Vagina (tissue), 2 donors: Measurements from ENCODE around the gene FAM120B. TPM values are rescaled to one million over a fixed set of nuclear protein-coding genes. Genes with fewer than 3 reads are reported as not detected.

Experiments used
- DNase-seq, 2 donors: peaks; one replicate each; pipeline ENCODE4 v3.0.0-alpha.2; 2017; ENCODE audit errors: extremely low spot score in 2 of 2
- H3K27ac ChIP-seq: fragments of 200-600 bp; sonication (generic); one replicate; pipeline ENCODE4 v1.5.1; 2019
- H3K27me3 ChIP-seq: fragments of 200-600 bp; sonication (generic); one replicate; pipeline ENCODE4 v1.5.1; 2019
- H3K36me3 ChIP-seq, 2 donors: fragments of 200-600 bp; sonication (generic); one replicate each; pipeline ENCODE4 v1.5.1; 2017 to 2019
- H3K4me1 ChIP-seq: fragments of 200-600 bp; sonication (generic); one replicate; pipeline ENCODE4 v1.5.1; 2019
- H3K4me3 ChIP-seq, 2 donors: fragments of 200-600 bp; sonication (generic); 1 replicate in 1 of 2; 2 replicates in 1 of 2; pipeline ENCODE4 v1.5.1; 2016 to 2019
- H3K9me3 ChIP-seq: fragments of 200-600 bp; sonication (generic); one replicate; pipeline ENCODE4 v1.5.1; 2019
- POLR2A ChIP-seq, 2 donors: fragments of 450-650 bp; IDR thresholded peaks; one replicate each; pipeline ENCODE4 v1.6.1; 2017; ENCODE audit warnings: antibody characterized with exemption in 2 of 2, mild to moderate bottlenecking in 2 of 2, moderate library complexity in 2 of 2
- POLR2AphosphoS5 ChIP-seq, 2 donors: sonication (generic); formaldehyde crosslinking; IDR thresholded peaks; one replicate each; pipeline ENCODE4 v1.9.0; 2017; ENCODE audit warnings: antibody characterized with exemption in 2 of 2, mild to moderate bottlenecking in 2 of 2, low read depth in 1 of 2; ENCODE audit not compliant: insufficient read depth in 1 of 2
- intact Hi-C: fragments of 100-400 bp; cut with DNase I; formaldehyde crosslinking; loops from one replicate; pipeline ENCODE4 v1.15.1; 2023
- total RNA-seq: library from RNA; depleted of rRNA; stranded (reverse); fragments of >200 nt; gene quantifications from one replicate; pipeline ENCODE4 v1.2.3, GENCODE V29; 2016
- TF ChIP-seq, protein P1 (sequence below), 3 experiments: fragments of 450-650 bp in 2 of 3; fragments of 200-600 bp in 1 of 3; sonication (generic) in 1 of 3; IDR thresholded peaks; one replicate each; pipeline ENCODE4 v1.5.1; 2017 to 2019; ENCODE audit warnings: antibody characterized with exemption in 3 of 3, mild to moderate bottlenecking in 2 of 3, moderate library complexity in 2 of 3

The FAM120B gene
- total RNA-seq, 1 donor from 2014 or later, result 34.6 TPM

DNA sequence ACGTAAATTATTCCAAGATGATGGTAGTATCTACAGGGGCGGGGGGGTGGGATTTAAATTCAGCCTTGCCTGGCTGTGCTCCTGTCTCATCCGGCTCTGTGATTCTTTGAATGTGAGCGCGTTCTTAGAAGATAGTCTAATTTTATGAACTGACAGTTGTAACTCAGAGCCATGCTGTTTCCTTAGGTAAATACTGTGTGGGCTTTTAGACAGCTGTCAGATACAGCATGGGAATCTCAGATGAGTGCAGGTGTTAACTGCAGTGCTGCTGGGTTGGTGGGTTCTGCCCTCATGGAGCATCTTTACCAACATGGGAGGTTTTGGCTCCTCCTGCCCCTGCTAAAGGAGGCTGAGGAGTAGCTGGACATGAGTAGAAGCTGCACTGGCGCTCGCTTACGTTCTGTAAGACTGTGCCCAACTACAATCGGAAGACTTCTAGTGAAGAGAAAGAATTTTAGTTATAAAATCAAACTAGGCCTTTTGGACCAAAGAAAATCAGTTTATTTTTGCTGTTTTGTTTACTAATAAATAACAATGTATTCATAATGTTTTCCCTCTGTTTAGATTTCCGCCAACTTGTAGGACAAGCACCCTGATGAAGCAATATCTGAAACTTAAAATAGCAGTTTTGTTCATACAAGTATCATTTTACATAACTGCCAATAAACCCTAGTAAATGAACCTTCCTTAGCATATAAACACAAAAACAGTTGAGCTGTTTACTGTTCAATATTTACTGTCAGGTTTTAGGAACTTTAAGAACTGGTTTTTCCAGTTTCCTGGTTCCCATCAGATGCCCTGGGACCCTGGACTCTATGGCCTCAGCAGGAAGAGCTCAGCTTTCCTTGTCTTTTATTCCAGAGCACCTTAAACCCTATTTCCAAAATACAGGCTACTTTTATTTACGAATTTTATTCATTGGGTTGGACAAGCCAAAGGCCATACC, 66.1 kb downstream of the FAM120B start:
- Histone ChIP-seq H3K4me1 (no peaks in the 10 kb centered on the region), H3K27me3 (no peaks in the 10 kb centered on the region), H3K9me3 (no peaks in the 10 kb centered on the region), H3K36me3 (no peaks in the 10 kb centered on the region), H3K27ac (no peak overlapping the region), H3K4me3 (no peak overlapping the region)
- intact Hi-C loops, result no loop called here
- no peak for TF ChIP-seq POLR2A (IDR thresholded peaks at IDR 0.05)
- TF ChIP-seq POLR2AphosphoS5 (IDR thresholded peaks at IDR 0.05; ENCODE audit: insufficient read depth in 1 of 2, low read depth in 1 of 2), result no peak
- TF ChIP-seq, protein P1, sequence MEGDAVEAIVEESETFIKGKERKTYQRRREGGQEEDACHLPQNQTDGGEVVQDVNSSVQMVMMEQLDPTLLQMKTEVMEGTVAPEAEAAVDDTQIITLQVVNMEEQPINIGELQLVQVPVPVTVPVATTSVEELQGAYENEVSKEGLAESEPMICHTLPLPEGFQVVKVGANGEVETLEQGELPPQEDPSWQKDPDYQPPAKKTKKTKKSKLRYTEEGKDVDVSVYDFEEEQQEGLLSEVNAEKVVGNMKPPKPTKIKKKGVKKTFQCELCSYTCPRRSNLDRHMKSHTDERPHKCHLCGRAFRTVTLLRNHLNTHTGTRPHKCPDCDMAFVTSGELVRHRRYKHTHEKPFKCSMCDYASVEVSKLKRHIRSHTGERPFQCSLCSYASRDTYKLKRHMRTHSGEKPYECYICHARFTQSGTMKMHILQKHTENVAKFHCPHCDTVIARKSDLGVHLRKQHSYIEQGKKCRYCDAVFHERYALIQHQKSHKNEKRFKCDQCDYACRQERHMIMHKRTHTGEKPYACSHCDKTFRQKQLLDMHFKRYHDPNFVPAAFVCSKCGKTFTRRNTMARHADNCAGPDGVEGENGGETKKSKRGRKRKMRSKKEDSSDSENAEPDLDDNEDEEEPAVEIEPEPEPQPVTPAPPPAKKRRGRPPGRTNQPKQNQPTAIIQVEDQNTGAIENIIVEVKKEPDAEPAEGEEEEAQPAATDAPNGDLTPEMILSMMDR (IDR thresholded peaks at IDR 0.05), result no peak
- no peak for DNase-seq

DNA sequence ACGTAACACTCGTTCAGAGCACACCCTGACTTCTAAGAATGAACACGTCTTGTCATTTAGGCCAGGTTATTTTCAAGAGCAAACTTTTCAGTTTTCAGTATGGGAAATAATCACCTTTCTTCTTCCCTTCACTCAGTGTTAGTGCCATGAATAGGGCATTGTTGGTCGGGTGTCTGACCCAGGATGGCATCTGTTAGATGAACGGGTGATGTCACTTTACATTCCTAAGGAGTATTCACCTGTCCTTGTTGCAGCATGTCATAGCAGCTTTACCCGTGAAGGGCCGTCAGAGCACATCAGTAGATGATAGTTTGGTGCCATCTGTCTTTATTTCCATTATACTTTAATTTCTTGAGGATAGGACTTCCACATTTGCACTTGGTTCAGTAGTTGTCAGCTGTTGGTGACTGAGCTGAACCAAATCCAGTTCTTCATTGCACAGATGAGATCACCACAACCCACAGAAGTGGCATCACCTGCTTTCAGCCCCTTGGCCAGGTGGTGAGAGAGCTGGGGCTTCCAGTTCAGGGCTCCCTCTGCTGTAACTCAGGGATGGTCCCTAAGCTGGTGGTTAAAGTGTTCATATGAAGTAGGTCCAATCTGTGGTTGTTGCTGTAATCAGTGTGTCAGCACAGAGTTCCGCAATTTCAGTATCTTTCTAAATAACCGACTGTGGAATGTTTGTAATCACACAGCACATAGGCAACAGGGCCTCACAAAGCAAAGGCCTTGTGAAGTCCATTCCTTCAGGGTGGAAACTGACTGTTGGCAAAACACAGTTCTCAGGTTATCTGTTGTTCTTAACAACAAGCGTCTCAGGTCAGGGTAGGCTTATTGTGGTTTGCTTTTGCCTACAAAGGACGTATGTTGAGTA, 68.2 kb downstream of the FAM120B start:
- Histone ChIP-seq H3K4me3 (no peak overlapping the region), H3K36me3 (no peaks in the 10 kb centered on the region), H3K27ac (no peak overlapping the region), H3K9me3 (no peaks in the 10 kb centered on the region), H3K4me1 (no peaks in the 10 kb centered on the region), H3K27me3 (no peaks in the 10 kb centered on the region)
- DNase-seq, result no peak
- no peak for TF ChIP-seq POLR2A (IDR thresholded peaks at IDR 0.05)
- TF ChIP-seq, protein P1 (IDR thresholded peaks at IDR 0.05), result no peak
- no peak for TF ChIP-seq POLR2AphosphoS5 (IDR thresholded peaks at IDR 0.05; ENCODE audit: insufficient read depth in 1 of 2, low read depth in 1 of 2)
- intact Hi-C loops, result no loop called here

DNA sequence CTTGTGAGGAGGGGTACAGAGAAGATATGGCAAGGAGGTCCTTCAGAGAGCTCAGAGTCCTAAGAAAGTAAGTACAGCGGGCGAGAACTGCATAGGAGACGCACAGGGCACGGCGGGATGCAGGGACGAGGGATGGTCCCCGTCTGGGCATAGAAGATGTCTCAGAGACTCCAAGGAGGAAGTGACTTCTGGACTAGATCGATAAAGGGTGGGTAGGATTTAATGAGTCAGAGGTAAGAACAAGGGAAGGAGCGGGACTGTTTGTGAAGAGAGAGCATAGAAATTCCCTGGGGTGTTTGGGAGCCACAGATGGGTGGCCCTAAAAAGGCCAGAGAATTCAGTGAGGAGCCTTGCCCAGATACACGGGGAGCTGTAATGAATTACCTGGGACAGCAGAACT, 69.1 kb downstream of the FAM120B start:
- no peak for DNase-seq
- no peaks in the 10 kb centered on the region for H3K27me3 ChIP-seq
- TF ChIP-seq POLR2AphosphoS5 (IDR thresholded peaks at IDR 0.05; ENCODE audit: insufficient read depth in 1 of 2, low read depth in 1 of 2) (no peak), POLR2A (IDR thresholded peaks at IDR 0.05) (no peak)
- TF ChIP-seq, protein P1 (IDR thresholded peaks at IDR 0.05), result no peak
- no peaks in the 10 kb centered on the region for H3K36me3 ChIP-seq
- no peaks in the 10 kb centered on the region for H3K9me3 ChIP-seq
- intact Hi-C loops, result no loop called here
- no peak overlapping the region for H3K27ac ChIP-seq
- H3K4me3 ChIP-seq, result no peak overlapping the region
- H3K4me1 ChIP-seq, result no peaks in the 10 kb centered on the region

DNA sequence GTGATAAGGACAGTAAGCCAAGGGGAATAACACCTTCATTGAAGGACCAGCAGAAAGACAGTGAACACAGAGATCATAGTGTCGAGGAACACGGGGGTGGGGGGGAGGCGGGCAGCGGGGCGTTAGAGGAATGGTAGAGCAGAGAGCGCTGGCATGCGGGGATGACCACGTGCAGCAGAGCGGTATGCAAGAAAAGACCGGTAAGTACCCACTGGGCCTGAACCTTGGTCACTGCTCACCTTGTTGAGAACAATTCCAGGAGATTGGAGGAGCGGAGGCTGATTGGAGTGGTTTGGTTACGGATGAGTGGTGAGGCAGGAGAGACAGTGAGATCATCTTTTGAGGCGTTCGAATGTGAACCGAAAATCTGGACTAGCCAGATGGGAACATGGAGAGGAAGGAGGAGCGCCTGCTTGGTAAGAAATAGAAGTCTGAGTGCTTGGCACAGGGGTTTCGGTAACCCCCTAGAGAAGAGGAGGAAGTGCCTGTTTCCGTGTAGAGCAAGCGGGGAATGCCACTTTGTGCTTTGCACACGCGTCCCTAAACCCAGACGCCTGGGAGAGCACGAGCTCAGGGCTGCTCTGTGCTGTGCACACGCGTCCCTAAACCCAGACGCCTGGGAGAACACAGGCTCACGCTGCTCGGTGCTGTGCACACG, 70.0 kb downstream of the FAM120B start:
- TF ChIP-seq, protein P1 (IDR thresholded peaks at IDR 0.05), result no peak
- no peak for TF ChIP-seq POLR2A (IDR thresholded peaks at IDR 0.05)
- TF ChIP-seq POLR2AphosphoS5 (IDR thresholded peaks at IDR 0.05; ENCODE audit: insufficient read depth in 1 of 2, low read depth in 1 of 2), result no peak
- H3K27ac ChIP-seq, result no peak overlapping the region

More for the DNA sequence above, 70.0 kb downstream of the FAM120B start:
- Histone ChIP-seq H3K27me3 (no peaks in the 10 kb centered on the region), H3K9me3 (no peaks in the 10 kb centered on the region), H3K36me3 (no peaks in the 10 kb centered on the region), H3K4me1 (no peaks in the 10 kb centered on the region), H3K4me3 (no peak overlapping the region)
- DNase-seq, result no peak
- intact Hi-C loops, result no loop called here
